ENCODE data around the gene FBXO21. TPM values are rescaled to one million over a fixed set of nuclear protein-coding genes. Genes with fewer than 3 reads are reported as not detected.
"Not testable (repeated sequence)": the region's sequence is repeated elsewhere in the genome, so short reads cannot be mapped to it uniquely, and the experiment has no call there.

Gene FBXO21
- total RNA-seq, 1 experiment from 2014 or later: 33.7 TPM

- no peak for DNase-seq (ENCODE audit: low spot score)
Observed at GRCh38 chr12:117134721-117135120, 55.5 kb downstream of the FBXO21 start.

- no peak for DNase-seq (ENCODE audit: low spot score)
Observed at GRCh38 chr12:117134059-117134458, 56.2 kb downstream of the FBXO21 start.

- no peak for DNase-seq (ENCODE audit: low spot score)
Observed at GRCh38 chr12:117130801-117131200, 59.5 kb downstream of the FBXO21 start.

GRCh38 chr12:117129391-117129790 lies 60.9 kb downstream of the FBXO21 start:
- no peak for DNase-seq (ENCODE audit: low spot score)

- no peak for DNase-seq (ENCODE audit: low spot score)
Observed at GRCh38 chr12:117127933-117128823, 62.1 kb downstream of the FBXO21 start.

GRCh38 chr12:117126335-117126734 lies 63.9 kb downstream of the FBXO21 start:
- DNase-seq (ENCODE audit: low spot score): no peak

GRCh38 chr12:117125767-117126166 lies 64.5 kb downstream of the FBXO21 start:
- no peak for DNase-seq (ENCODE audit: low spot score)

- no peak for DNase-seq (ENCODE audit: low spot score)
Observed at GRCh38 chr12:117125272-117125613, 65.0 kb downstream of the FBXO21 start.

GRCh38 chr12:117124421-117125271 lies 65.6 kb downstream of the FBXO21 start:
- DNase-seq (ENCODE audit: low spot score): no peak

- no peak for DNase-seq (ENCODE audit: low spot score)
Observed at GRCh38 chr12:117121441-117121840, 68.8 kb downstream of the FBXO21 start.

- no peak for DNase-seq (ENCODE audit: low spot score)
Observed at GRCh38 chr12:117120787-117121186, 69.5 kb downstream of the FBXO21 start.

- peak; percentile 26 for DNase-seq (ENCODE audit: low spot score)
Observed at GRCh38 chr12:117119592-117120198, 70.6 kb downstream of the FBXO21 start.

GRCh38 chr12:117118838-117119591 lies 71.3 kb downstream of the FBXO21 start:
- no peak for DNase-seq (ENCODE audit: low spot score)

- no peak for DNase-seq (ENCODE audit: low spot score)
Observed at GRCh38 chr12:117114784-117115183, 75.5 kb downstream of the FBXO21 start.

GRCh38 chr12:117113231-117113630 lies 77.0 kb downstream of the FBXO21 start:
- no peak for DNase-seq (ENCODE audit: low spot score)

- DNase-seq (ENCODE audit: low spot score): no peak
Observed at GRCh38 chr12:117111821-117112595, 78.3 kb downstream of the FBXO21 start.

- no peak for DNase-seq (ENCODE audit: low spot score)
Observed at GRCh38 chr12:117111386-117111785, 78.9 kb downstream of the FBXO21 start.

GRCh38 chr12:117109943-117110635 lies 80.2 kb downstream of the FBXO21 start:
- DNase-seq (ENCODE audit: low spot score): no peak

GRCh38 chr12:117105902-117106301 lies 84.4 kb downstream of the FBXO21 start:
- DNase-seq (ENCODE audit: low spot score): no peak

- not testable (repeated sequence) for DNase-seq (ENCODE audit: low spot score)
Observed at GRCh38 chr12:117104003-117104402, 86.3 kb downstream of the FBXO21 start.

Measured in H4 (cell line).